Liver (tissue), 9 donors: ENCODE results near the gene PSG5. TPM values are rescaled to one million over a fixed set of nuclear protein-coding genes. Genes with fewer than 3 reads are reported as not detected.
"Not testable (repeated sequence)": the region's sequence is repeated elsewhere in the genome, so short reads cannot be mapped to it uniquely, and the experiment has no call there.

Experiments used
- DNase-seq: peaks from one replicate; pipeline ENCODE4 v3.0.0-alpha.2; 2017; ENCODE audit warnings: low spot score
- H3K27ac ChIP-seq, 2 donors: one replicate each; pipeline ENCODE4 v1.7.0; 2013; ENCODE audit warnings: inconsistent platforms in 2 of 2, low read length in 2 of 2, control low read depth in 1 of 2, low read depth in 1 of 2, mild to moderate bottlenecking in 1 of 2
- H3K27me3 ChIP-seq, 4 donors: one replicate each; pipeline versions ENCODE4 v1.6.1 to v1.7.0; 2013; ENCODE audit warnings: low read length in 3 of 4, inconsistent platforms in 1 of 4, mild to moderate bottlenecking in 1 of 4, moderate library complexity in 1 of 4; ENCODE audit not compliant: control insufficient read depth in 4 of 4, insufficient read depth in 4 of 4
- H3K36me3 ChIP-seq, 4 donors: one replicate each; pipeline versions ENCODE4 v1.6.1 to v1.7.0; 2013; ENCODE audit warnings: low read length in 3 of 4, mild to moderate bottlenecking in 3 of 4, low read depth in 1 of 4, moderate library complexity in 1 of 4; ENCODE audit not compliant: control insufficient read depth in 4 of 4, insufficient read depth in 3 of 4
- H3K4me1 ChIP-seq, 4 donors: one replicate each; pipeline versions ENCODE4 v1.6.1 to v1.7.0; 2013; ENCODE audit warnings: low read length in 3 of 4, mild to moderate bottlenecking in 3 of 4, moderate library complexity in 1 of 4; ENCODE audit not compliant: control insufficient read depth in 4 of 4, insufficient read depth in 4 of 4
- H3K4me3 ChIP-seq, 3 donors: one replicate each; pipeline versions ENCODE4 v1.6.1 to v1.7.0; 2013; ENCODE audit warnings: low read length in 3 of 3, control low read depth in 1 of 3, low read depth in 1 of 3, mild to moderate bottlenecking in 1 of 3
- H3K9ac ChIP-seq, 2 donors: one replicate each; pipeline ENCODE4 v1.7.0; 2013; ENCODE audit warnings: low read length in 2 of 2, mild to moderate bottlenecking in 2 of 2, moderate library complexity in 2 of 2, control low read depth in 1 of 2, low read depth in 1 of 2
- H3K9me3 ChIP-seq, 4 donors: one replicate each; pipeline versions ENCODE4 v1.6.1 to v1.7.0; 2013; ENCODE audit warnings: low read length in 3 of 4; ENCODE audit not compliant: control insufficient read depth in 4 of 4
- HNF4A ChIP-seq, 2 donors: conservative IDR thresholded peaks; 2 replicates each; pipeline ENCODE4 v1.6.1; 2016; ENCODE audit warnings: antibody characterized with exemption in 2 of 2, mild to moderate bottlenecking in 2 of 2
- JUND ChIP-seq, 2 donors: IDR thresholded peaks; 2 replicates each; pipeline ENCODE4 v1.6.1; 2016; ENCODE audit warnings: antibody characterized with exemption in 2 of 2
- RAD21 ChIP-seq, 2 donors: IDR thresholded peaks; 2 replicates each; pipeline ENCODE4 v1.6.1; 2016; ENCODE audit warnings: antibody characterized with exemption in 2 of 2, mild to moderate bottlenecking in 2 of 2
- RXRA ChIP-seq, 2 donors: IDR thresholded peaks; 2 replicates each; pipeline ENCODE4 v1.6.1; 2017 to 2018; ENCODE audit warnings: antibody characterized with exemption in 2 of 2, mild to moderate bottlenecking in 1 of 2
- WGBS: extraction: QIAGEN DNeasy Blood & Tissue Kit; methylation state at CpG from one replicate; pipeline ENCODE4 v1.1.7; 2013; 5-methylcytosine and 5-hydroxymethylcytosine counted together
- polyA plus RNA-seq, 2 donors: library from polyadenylated mRNA; stranded (reverse) in 1 of 2; unstranded in 1 of 2; fragments of 200-250 nt in 1 of 2; fragments of >200 nt in 1 of 2; fragmentation: Nextera tagmentation in 1 of 2; extraction: Ambion mirVana in 1 of 2; gene quantifications; one replicate each; pipeline versions ENCODE4 v1.2.1 to v1.2.3, GENCODE V29; 2013 to 2015
- total RNA-seq, 2 donors: library from RNA; depleted of rRNA; stranded (reverse); fragments of >200 nt; gene quantifications; one replicate each; pipeline ENCODE4 v1.2.3, GENCODE V29; 2014
- TF ChIP-seq, protein P1 (sequence below): IDR thresholded peaks from 2 replicates; pipeline ENCODE4 v1.6.1; 2016; ENCODE audit warnings: antibody characterized with exemption
- TF ChIP-seq, protein P2 (sequence below): IDR thresholded peaks from 2 replicates; pipeline ENCODE4 v1.6.1; 2016; ENCODE audit warnings: antibody characterized with exemption
- TF ChIP-seq, protein P3 (sequence below): fragments of 150-350 bp; IDR thresholded peaks from 2 replicates; pipeline ENCODE4 v1.5.1; 2017; ENCODE audit warnings: improper control_type of control experiment, low read depth, low read length; ENCODE audit not compliant: missing input control
- donor health status: healthy.
- donor health status: healthy.
- donor health status: healthy.
- donor health status: healthy.
- donor health status: healthy.

The PSG5 gene
- total and polyA plus RNA-seq, 4 donors: not detected

DNA sequence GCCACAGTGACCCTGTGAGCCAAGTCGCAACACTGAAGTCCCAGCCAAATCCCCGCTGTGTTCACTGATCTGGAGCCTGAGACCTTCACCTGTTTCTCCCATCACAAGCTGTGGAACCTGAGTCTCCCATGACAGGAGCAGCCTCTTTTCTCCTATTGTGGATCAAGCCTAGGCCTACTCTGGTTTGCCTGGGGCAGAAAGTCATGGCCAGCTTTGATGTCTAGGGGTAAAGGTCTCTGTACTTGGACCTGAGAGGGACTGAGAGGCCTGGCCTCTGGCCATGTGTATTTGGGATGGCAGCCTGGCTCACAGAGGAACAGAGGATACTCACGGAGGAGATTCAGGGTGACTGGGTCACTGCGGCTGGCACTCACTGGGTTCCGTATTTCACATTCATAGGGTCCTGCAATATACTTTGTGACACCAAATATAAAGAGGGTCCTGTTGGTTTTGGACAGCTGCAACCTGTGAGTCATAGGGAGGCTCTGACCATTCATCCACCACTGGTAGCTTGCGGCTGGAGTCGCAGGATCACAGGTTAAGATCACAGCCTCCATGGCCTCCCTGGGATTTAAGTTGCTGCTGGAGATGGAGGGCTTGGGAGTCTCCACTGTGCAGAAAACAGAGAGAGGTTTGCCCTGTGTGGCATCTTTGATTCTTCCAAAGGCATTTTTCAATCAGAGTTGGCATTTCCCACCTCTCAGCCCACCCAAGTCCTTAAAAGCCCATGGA, 11.5 kb upstream of the PSG5 start:
- H3K9ac ChIP-seq, H3K9me3 ChIP-seq, H3K27ac ChIP-seq, H3K27me3 ChIP-seq, H3K4me3 ChIP-seq, DNase-seq, H3K36me3 ChIP-seq: not testable (repeated sequence)
- peak in 1 of 2 donors; percentile 75 for TF ChIP-seq HNF4A (conservative IDR thresholded peaks at IDR 0.05)
- TF ChIP-seq RXRA (IDR thresholded peaks at IDR 0.05): peak in 1 of 2 donors; percentile 70
- TF ChIP-seq, protein P1, sequence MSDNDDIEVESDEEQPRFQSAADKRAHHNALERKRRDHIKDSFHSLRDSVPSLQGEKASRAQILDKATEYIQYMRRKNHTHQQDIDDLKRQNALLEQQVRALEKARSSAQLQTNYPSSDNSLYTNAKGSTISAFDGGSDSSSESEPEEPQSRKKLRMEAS: peak; percentile 25
- TF ChIP-seq, protein P2, sequence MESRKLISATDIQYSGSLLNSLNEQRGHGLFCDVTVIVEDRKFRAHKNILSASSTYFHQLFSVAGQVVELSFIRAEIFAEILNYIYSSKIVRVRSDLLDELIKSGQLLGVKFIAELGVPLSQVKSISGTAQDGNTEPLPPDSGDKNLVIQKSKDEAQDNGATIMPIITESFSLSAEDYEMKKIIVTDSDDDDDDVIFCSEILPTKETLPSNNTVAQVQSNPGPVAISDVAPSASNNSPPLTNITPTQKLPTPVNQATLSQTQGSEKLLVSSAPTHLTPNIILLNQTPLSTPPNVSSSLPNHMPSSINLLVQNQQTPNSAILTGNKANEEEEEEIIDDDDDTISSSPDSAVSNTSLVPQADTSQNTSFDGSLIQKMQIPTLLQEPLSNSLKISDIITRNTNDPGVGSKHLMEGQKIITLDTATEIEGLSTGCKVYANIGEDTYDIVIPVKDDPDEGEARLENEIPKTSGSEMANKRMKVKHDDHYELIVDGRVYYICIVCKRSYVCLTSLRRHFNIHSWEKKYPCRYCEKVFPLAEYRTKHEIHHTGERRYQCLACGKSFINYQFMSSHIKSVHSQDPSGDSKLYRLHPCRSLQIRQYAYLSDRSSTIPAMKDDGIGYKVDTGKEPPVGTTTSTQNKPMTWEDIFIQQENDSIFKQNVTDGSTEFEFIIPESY: peak; percentile 45
- peak in 1 of 2 donors; percentile 42 for TF ChIP-seq JUND (IDR thresholded peaks at IDR 0.05)
- peaks cover 3 to 11% (median 9%) of the 10 kb centered on the region in 4 donors for H3K4me1 ChIP-seq
- WGBS: 69% methylated on average over 4 of the region's 7 CpGs

DNA sequence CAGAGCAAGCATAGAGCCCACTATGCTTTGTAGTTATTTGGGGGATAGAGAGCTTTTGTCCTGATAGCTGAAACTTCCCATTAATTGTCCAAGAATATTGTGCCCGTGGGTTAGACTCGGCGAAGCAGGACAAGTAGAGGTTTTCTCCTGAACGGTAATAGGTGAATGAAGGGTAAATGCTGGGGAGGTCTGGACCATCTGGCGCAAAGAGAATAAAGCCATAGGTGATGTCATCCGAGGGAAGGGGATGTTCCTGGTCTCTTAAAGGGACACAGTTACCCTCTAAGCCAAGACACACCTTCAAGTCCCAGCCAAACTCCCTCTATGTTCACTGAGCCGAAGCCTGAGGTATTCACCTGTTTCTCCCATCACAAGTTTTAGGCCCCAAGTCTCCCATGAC, 8.1 kb upstream of the PSG5 start:
- H3K36me3 ChIP-seq, H3K27me3 ChIP-seq, DNase-seq, H3K27ac ChIP-seq, H3K4me1 ChIP-seq, H3K4me3 ChIP-seq, H3K9ac ChIP-seq, H3K9me3 ChIP-seq: not testable (repeated sequence)
- WGBS: 86% methylated on average over 7 of the region's 7 CpGs

DNA sequence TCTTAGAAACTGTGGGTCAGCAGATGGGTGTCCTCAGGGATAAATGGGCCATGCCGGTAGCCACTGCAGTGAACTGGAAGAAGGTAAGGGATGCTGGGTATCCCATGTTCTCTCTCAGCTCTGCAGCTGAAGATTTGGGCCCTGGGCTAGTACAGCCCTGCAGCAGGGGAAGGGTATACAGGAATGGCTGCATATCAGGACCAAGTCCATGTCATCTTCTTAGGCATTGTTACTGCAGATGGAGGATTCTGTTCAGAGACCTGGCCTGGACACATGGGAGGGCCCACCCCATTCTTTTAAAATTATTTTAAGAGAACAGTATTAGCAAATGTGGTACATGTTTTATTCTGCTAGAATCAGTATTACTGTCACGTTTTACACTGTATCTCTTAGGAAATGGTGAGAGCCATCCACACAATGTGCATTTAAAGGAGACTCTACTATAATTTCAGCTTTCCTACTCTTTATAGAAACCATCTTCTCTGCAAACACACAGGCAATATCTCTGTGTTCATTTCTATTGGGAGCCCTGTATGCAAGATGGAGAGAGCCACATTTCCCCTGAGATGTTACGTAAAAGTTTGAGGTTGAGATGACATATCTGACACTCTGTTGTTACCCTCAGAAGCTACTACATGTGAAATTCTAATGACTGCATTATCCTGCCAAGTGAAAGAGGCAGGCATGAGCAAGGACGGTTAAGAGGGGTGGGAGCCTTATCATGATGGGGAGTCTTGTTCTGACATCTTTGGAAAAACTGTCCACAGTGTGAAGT, 6.2 kb upstream of the PSG5 start:
- DNase-seq, H3K9me3 ChIP-seq, H3K9ac ChIP-seq, H3K36me3 ChIP-seq, H3K27ac ChIP-seq, H3K27me3 ChIP-seq, H3K4me3 ChIP-seq, H3K4me1 ChIP-seq: not testable (repeated sequence)
- WGBS: 53% methylated on average over 4 of the region's 4 CpGs

DNA sequence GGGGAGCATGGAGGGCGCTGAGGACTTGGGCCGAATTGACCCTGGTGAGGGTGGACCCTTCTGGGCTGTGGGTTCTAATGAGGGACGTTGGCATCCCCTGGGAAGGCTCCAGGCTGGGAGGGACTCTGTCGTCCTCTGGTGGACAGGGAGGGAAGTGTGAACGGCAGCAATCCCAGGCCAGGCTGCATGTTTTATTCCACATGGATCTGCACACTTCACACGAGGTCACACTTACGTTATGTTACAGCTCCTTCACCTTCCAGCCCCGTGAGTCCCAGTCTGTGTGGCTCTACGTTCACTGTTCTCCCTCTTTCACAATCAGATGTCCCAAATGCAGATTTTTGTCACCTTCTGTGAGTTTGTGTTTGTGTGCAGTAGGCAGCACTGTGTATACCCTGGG, 1.8 kb upstream of the PSG5 start:
- not testable (repeated sequence) for H3K36me3 ChIP-seq, H3K9ac ChIP-seq, H3K27ac ChIP-seq, H3K4me3 ChIP-seq, H3K4me1 ChIP-seq, DNase-seq, H3K9me3 ChIP-seq, H3K27me3 ChIP-seq
- TF ChIP-seq RAD21 (IDR thresholded peaks at IDR 0.05): peak in 1 of 2 donors; percentile 27
- TF ChIP-seq, protein P3, sequence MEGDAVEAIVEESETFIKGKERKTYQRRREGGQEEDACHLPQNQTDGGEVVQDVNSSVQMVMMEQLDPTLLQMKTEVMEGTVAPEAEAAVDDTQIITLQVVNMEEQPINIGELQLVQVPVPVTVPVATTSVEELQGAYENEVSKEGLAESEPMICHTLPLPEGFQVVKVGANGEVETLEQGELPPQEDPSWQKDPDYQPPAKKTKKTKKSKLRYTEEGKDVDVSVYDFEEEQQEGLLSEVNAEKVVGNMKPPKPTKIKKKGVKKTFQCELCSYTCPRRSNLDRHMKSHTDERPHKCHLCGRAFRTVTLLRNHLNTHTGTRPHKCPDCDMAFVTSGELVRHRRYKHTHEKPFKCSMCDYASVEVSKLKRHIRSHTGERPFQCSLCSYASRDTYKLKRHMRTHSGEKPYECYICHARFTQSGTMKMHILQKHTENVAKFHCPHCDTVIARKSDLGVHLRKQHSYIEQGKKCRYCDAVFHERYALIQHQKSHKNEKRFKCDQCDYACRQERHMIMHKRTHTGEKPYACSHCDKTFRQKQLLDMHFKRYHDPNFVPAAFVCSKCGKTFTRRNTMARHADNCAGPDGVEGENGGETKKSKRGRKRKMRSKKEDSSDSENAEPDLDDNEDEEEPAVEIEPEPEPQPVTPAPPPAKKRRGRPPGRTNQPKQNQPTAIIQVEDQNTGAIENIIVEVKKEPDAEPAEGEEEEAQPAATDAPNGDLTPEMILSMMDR: peak; percentile 26
- WGBS: 42% methylated on average over 9 of the region's 9 CpGs

DNA sequence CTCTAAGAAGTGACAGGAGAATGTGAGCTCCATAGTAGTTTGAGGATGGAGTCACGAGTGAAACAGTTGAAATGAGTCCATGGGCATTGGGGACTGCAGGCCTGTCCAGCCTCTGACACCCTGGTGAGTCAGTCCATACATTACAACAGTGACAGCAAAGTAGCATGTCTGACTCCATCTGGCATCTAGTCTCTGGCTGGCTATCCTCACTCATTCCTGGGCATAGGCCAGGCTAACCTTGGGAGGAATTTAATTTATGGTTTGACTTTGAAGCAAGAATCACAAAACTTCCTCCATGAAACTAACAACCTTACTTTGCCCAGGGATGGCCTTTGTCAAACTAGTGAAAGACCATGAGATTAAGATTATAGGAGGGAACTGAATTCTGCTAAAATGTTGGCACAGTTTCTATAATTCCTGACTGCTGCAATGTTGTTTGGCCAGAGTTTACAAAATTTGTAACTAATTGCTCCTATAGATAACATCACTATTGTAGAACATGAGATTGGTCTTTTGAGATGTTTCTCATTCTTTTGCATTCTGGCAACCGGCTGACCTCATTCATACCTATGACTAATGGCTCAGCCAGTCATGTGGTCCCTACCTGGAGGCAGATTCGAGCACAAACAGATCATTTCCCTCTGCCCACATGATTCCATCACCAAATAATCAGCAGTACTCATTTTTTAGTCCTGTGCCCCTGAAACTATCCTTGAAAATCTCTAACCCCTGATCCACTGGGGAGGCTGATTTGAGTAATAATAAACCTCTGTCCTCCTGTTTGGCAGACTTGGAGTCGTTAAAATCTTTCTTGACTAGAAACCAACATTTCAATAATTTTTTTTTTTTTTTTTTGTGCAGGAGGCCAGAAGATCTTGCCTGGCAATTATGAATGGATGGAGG, 4.2 kb downstream of the PSG5 start:
- H3K27ac ChIP-seq, H3K9ac ChIP-seq, DNase-seq, H3K27me3 ChIP-seq, H3K9me3 ChIP-seq, H3K4me3 ChIP-seq, H3K36me3 ChIP-seq, H3K4me1 ChIP-seq: not testable (repeated sequence)
- 75% methylated on average over 3 of the region's 4 CpGs for WGBS
